HCEC 1CT (cell line): Measurements from ENCODE around the gene SPINDOC.
"Not testable (repeated sequence)": the region's sequence is repeated elsewhere in the genome, so short reads cannot be mapped to it uniquely, and the experiment has no call there.

Experiments
- DNase-seq: peaks from one replicate; pipeline ENCODE4 v3.0.0-alpha.2; 2017

Gene SPINDOC

DNA sequence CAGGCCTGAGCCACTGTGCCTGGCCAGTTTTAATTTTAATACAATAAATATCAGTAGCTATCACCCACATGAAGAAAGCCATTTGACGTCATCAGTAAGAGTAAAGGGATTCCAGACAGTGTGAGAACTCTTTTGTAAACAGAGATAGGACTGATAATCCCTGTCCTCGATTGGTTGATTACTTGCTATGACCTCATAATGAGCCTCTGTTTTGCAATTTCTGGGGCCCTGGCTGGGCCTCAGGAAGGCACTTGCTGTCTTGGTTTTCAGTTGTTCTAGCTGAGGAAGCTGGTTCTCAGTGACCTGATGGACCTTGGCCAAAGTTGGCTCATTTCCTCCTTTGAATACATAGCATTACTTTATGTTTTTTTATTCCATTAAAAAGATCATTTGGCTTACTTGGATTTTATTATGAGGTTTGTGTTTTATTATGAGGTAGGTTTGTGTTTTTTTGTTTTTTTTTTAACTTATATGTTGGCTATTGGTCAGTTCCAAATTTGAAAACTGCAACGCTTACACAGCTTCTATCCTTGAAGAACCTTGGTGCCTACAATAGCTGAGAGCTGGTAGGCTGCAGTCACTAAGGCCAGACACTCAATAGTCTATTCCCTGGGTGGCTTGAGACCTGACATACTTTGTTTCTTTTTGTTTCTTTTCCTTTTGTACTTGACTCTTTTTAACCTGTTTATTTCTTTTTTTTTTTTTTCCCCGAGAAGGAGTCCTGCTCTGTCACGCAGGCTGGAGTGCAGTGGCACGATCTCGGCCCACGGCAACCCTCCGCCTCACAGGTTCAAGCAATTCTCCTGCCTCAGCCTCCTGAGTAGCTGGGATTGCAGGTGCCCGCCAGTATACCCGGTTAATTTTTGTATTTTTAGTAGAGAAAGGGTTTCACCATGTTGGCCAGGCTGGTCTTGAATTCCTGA is 45.6 kb downstream of the SPINDOC start:
- DNase-seq, result peak; percentile 66

DNA sequence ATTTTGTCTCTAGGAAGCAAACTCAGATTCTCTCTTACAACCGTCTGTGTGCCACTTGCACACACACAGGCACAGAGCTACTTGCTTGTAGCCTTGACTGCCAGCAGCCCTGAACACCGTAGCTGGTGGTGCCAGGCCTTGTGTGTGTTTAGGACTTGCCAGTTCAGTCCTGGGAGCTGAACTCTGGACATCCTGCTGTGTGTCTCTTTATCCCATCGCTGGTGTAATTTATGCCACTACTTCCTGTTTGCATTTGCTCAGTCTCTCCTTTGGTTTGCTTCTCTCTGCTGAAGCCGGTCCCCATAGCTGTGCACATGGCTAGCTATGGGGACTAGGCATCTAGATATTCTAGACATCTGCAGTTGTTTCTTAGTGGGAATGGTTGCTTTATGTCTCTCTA is 49.7 kb downstream of the SPINDOC start:
- no peak for DNase-seq

DNA sequence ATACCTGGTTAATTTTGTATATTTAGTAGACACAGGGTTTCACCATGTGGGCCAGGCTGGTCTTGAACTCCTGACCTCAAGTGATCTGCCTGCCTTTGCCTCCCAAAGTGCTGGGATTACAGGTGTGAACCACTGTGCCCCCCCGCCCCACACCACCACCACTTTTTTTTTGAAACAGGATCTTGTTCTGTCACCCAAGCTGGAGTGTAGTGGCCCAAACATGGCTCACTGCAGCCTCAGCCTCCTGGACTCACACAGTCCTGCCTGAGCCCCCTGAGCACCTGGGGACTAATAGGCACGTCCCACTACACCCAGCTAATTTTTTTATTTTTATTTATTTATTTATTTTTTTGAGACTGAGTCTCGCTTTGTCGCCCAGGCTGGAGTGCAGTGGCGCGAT is 50.4 kb downstream of the SPINDOC start:
- DNase-seq, result not testable (repeated sequence)

- peak; percentile 26 for DNase-seq
These were observed 53.0 kb downstream of the SPINDOC start for GRCh38 chr11:63866211-63866610.

GRCh38 chr11:63867511-63867910 is 54.3 kb downstream of the SPINDOC start:
- DNase-seq, result no peak

- no peak for DNase-seq
These were observed 55.3 kb downstream of the SPINDOC start for GRCh38 chr11:63868399-63869064.

DNA sequence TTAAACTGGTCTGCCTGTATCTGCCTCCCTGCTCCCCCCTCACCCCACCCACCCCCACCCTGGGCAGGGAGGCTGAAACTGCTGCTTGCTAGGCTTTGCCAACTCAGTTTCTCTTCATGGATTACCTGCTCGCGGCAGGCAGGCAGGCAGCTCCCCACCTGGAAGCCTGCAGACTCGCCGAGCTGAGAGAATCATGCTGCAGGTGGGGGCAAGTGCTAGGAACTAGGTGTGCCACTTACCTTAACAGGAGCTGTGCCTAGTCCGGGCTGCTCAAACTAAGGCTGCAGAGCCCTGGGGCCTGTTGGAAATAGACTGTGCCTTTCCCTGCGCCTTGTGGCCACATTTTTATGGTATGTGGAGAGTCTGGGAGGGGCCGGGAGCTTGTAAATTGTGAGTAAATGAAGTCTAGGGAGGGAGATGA is 55.9 kb downstream of the SPINDOC start:
- no peak for DNase-seq

DNA sequence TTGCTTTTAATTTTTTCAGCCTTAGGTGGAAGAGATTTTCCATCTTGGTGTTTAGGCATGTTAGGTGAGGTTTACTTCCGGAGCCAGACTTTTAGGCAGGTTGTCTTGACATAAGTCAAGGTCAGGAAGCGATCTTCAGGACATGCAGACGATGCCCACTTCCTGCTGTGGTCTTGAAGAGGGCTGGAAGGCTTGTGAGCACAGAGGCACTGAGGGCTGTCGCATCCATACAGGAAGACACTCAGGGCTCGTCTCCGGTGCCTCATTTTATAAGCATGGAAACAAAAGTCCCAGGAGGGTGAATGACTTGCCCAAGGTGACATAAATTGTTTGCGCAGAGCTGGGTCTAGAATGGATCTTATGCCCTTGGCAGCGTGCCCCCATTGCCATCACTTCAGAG is 56.4 kb downstream of the SPINDOC start:
- no peak for DNase-seq

- DNase-seq, result no peak
These were observed 57.3 kb downstream of the SPINDOC start for GRCh38 chr11:63870351-63871140.

GRCh38 chr11:63871962-63872799 is 58.9 kb downstream of the SPINDOC start:
- DNase-seq, result peak; percentile 91

DNA sequence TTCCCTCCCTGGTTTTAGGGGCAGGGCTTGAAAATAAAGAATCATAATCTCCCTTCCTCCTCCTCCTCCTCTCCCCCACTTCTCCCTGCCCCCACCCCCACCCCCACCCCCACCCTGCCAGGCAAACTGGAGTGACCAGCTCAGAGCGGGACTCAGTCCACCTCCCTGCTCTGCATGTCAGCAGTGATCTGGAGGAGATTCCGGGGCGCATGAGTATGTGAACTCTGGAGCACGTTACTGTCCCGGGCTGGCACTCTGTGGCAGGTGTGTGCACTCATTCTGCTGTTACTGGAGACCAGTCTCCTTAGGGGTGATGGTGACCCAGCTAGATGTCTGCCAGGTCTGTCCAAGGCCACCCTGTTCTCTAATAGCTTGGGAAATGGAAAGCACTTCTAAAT is 59.5 kb downstream of the SPINDOC start:
- DNase-seq, result no peak

- DNase-seq, result no peak
These were observed 60.1 kb downstream of the SPINDOC start for GRCh38 chr11:63873311-63873710.

DNA sequence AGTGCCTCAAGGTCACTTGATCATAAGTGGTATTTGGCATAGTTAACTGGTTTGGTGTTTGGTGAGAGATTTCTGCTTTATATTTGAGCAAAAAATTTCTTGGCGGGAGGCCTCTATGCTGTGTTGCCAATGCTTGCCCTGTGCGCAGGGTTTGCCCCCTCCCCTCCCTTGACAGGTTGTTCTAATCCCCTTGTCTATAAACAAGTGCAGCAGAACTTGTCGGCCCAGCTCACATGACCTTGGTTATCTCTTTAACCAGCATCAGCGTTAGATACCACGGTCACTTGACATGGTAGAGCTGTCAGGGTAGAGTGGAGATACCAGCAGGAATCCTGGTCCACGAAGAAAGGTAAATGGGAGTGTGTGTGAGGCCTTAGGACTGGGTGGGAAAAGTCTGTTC is 61.3 kb downstream of the SPINDOC start:
- no peak for DNase-seq

- DNase-seq, result no peak
These were observed 62.3 kb downstream of the SPINDOC start for GRCh38 chr11:63875506-63876065.

DNA sequence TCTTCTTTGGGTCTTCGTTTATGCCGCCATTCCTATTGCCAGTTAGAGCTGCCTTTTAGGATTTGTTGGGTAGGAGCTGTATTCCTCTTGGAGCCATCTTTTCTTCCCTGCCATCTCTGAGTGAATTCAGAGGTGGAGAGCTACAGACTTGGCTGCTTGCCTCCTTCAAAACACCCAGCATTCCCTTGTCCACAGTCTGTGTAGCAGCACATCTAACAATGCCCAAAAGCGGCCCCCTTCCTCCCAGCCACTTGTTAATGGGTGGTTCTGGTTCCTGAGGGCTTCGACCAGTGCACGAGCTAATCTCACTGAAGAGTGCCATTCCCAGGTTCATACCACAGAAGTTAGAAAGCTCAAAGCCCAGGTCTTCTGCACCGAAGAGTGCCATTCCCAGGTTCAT is 63.4 kb downstream of the SPINDOC start:
- no peak for DNase-seq
